ENCODE data around the gene ACVRL1.

The ACVRL1 gene

DNA sequence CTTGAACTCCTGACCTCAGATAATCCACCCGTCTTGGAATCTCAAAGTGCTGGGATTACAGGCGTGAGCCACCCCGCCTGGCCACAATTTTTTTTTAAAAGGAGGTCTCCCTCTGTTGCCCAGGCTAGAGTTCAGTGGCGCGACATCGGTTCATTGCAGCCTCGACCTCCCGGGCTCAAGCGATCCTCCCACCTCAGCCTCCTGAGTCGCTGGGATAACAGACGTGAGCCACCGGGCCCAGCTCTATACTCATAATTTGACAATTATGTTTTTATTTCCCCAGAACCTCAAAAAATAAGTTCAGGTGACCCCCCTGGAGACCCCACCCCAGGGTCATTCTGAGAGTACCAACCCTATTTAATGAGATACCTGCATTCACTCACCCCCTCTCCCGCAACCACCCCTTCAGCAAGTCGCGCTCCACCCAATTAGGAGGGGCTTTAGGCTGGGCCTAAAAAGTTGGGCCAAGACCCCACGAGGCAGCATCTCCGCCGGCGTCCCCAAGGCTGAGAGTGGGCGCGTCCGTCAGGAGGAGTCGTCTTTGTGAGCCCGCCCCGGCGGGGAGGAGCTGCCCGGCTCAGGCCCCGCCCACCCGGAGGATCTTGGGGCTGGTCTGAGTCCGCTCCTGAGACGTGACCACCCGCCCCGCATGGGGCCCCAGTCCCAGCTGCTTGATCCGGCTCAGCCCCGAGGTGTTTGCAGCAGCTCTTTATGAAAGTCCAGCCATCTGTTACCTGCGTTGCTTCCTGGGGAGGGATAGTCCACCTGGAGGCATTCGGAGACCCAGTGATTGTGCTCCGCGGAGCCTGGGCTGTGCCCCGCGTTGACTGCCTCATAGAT is 19.6 kb upstream of the ACVRL1 start, which contains the start of gene ANKRD33:
TSS of gene ANKRD33 (plus strand) at position 628 of the 840 bp plus-strand sequence. CDS start at position 712, 84 bp downstream.
- DNase-seq (ENCODE audit: low read depth), result no peak
- H3K4me3 ChIP-seq (ENCODE audit: low read length), result no peak within 1 kb of the TSS
- TF ChIP-seq, protein P1, sequence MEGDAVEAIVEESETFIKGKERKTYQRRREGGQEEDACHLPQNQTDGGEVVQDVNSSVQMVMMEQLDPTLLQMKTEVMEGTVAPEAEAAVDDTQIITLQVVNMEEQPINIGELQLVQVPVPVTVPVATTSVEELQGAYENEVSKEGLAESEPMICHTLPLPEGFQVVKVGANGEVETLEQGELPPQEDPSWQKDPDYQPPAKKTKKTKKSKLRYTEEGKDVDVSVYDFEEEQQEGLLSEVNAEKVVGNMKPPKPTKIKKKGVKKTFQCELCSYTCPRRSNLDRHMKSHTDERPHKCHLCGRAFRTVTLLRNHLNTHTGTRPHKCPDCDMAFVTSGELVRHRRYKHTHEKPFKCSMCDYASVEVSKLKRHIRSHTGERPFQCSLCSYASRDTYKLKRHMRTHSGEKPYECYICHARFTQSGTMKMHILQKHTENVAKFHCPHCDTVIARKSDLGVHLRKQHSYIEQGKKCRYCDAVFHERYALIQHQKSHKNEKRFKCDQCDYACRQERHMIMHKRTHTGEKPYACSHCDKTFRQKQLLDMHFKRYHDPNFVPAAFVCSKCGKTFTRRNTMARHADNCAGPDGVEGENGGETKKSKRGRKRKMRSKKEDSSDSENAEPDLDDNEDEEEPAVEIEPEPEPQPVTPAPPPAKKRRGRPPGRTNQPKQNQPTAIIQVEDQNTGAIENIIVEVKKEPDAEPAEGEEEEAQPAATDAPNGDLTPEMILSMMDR (conservative IDR thresholded peaks at IDR 0.05; ENCODE audit: low read depth, low read length), result no peak

GRCh38 chr12:51888316-51889215 is 18.7 kb upstream of the ACVRL1 start:
- no peak overlapping the region for H3K4me3 ChIP-seq (ENCODE audit: low read length)
- no peak for DNase-seq (ENCODE audit: low read depth)
- TF ChIP-seq, protein P1 (conservative IDR thresholded peaks at IDR 0.05; ENCODE audit: low read depth, low read length), result no peak

- no peak for DNase-seq (ENCODE audit: low read depth)
- TF ChIP-seq, protein P1 (conservative IDR thresholded peaks at IDR 0.05; ENCODE audit: low read depth, low read length), result peak; percentile 47
- no peak overlapping the region for H3K4me3 ChIP-seq (ENCODE audit: low read length)
Measured at GRCh38 chr12:51889216-51890132, 17.8 kb upstream of the ACVRL1 start.

GRCh38 chr12:51890133-51890464 is 17.2 kb upstream of the ACVRL1 start:
- H3K4me3 ChIP-seq (ENCODE audit: low read length), result no peak overlapping the region
- TF ChIP-seq, protein P1 (conservative IDR thresholded peaks at IDR 0.05; ENCODE audit: low read depth, low read length), result no peak
- DNase-seq (ENCODE audit: low read depth), result no peak

DNA sequence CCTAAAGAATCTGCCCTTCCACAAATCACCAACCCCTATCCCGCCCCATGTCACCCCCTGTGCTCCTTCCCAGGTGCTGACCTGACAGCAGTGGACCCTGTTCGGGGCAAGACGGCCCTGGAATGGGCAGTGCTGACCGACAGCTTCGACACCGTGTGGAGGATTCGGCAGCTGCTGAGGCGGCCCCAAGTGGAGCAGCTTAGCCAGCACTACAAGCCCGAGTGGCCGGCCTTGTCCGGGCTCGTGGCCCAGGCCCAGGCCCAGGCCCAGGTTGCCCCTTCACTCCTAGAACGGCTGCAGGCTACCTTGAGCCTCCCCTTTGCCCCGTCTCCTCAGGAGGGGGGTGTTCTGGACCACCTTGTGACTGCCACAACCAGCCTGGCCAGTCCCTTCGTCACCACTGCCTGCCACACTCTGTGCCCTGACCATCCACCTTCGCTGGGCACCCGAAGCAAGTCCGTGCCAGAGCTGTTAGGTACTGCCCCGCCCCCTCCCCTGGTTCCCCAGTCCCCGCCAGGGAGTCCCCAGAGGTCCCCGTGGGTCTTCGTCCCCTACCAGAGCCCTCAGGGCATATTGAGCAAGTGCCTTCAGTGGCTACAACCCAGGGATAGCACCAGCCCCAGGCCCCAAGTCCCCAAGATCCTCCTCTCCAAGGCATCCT is 16.7 kb upstream of the ACVRL1 start:
- TF ChIP-seq, protein P1 (conservative IDR thresholded peaks at IDR 0.05; ENCODE audit: low read depth, low read length), result no peak
- no peak overlapping the region for H3K4me3 ChIP-seq (ENCODE audit: low read length)
- DNase-seq (ENCODE audit: low read depth), result no peak

DNA sequence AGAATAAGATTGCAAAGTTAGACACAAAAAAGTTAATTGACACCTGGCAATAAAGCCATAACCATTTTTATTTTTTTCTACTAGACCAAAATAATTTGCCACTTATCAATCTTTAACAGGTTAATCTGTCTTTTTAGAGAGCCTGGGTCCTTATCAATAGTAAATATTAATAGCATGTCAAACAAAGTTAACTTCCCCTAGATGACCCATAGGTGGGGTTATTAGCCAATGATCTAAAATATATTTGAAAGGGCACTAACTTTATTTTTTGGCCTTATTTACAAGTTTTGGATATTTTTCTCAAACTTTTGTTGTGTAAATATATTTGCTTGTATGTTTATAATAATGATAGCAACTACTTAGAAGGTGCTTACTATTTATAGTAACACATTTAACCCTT is 15.5 kb upstream of the ACVRL1 start:
- TF ChIP-seq, protein P1 (conservative IDR thresholded peaks at IDR 0.05; ENCODE audit: low read depth, low read length), result peak; percentile 42
- DNase-seq (ENCODE audit: low read depth), result no peak
- no peak overlapping the region for H3K4me3 ChIP-seq (ENCODE audit: low read length)

Data from retinal pigment epithelial cell (primary cell).